ENCODE measurements around the gene PHACTR1.

The PHACTR1 gene

GRCh38 chr6:13077117-13077516 lies 360.6 kb downstream of the PHACTR1 start:
- Histone ChIP-seq H3K4ac (ENCODE audit: low read depth in 1 of 2, low read length in 2 of 2) (no peak overlapping the region), H3K27me3 (ENCODE audit: control insufficient read depth in 1 of 2, insufficient read depth in 1 of 2, low read length in 2 of 2) (no peaks in the 10 kb centered on the region), H2BK15ac (ENCODE audit: low read depth, poor library complexity, severe bottlenecking) (no peak overlapping the region), H3K14ac (ENCODE audit: low read length in 2 of 2) (no peak overlapping the region), H3K9ac (ENCODE audit: low read length) (no peak overlapping the region), H3K79me1 (replicated peaks; ENCODE audit: low read length, poor library complexity, severe bottlenecking) (peaks cover 7% of the 10 kb centered on the region), H3K36me3 (ENCODE audit: control insufficient read depth in 1 of 2, insufficient read depth in 2 of 2, low read depth in 1 of 2, low read length in 2 of 2) (no peaks in the 10 kb centered on the region), H3K23ac (ENCODE audit: low read length in 2 of 2) (no peak overlapping the region), H2AFZ (ENCODE audit: low read depth, low read length) (no peak overlapping the region), H3K18ac (ENCODE audit: low read depth in 1 of 2, low read length in 2 of 2) (no peak overlapping the region), H2BK120ac (ENCODE audit: low read depth, low read length) (no peak overlapping the region), H4K91ac (ENCODE audit: low read length) (no peak overlapping the region), H4K8ac (ENCODE audit: low read length) (no peak overlapping the region), H2AK5ac (ENCODE audit: low read length, severe bottlenecking) (no peak overlapping the region), H3K4me2 (ENCODE audit: low read length, poor library complexity, severe bottlenecking) (no peak overlapping the region), H3K27ac (ENCODE audit: low read length, poor library complexity, severe bottlenecking) (no peak overlapping the region), H2BK12ac (ENCODE audit: low read length in 2 of 2) (no peak overlapping the region), H3K4me3 (ENCODE audit: insufficient read depth in 1 of 2, low read depth in 1 of 2, low read length in 2 of 2) (no peak overlapping the region), H3K4me1 (ENCODE audit: control insufficient read depth, insufficient read depth, low read depth, low read length) (no peaks in the 10 kb centered on the region), H3K9me3 (ENCODE audit: control insufficient read depth, low read length) (no peaks in the 10 kb centered on the region), H2BK5ac (ENCODE audit: low read depth, low read length, poor library complexity, severe bottlenecking) (no peak overlapping the region)
- 97% methylated on average over 1 of the region's 1 CpG for WGBS
- no peak for DNase-seq

- H3K4me1 ChIP-seq (ENCODE audit: control insufficient read depth, insufficient read depth, low read depth, low read length) = no peaks in the 10 kb centered on the region
- no peak overlapping the region for H2AK5ac ChIP-seq (ENCODE audit: low read length, severe bottlenecking)
- H2AFZ ChIP-seq (ENCODE audit: low read depth, low read length) = no peak overlapping the region
- H2BK12ac ChIP-seq (ENCODE audit: low read length in 2 of 2) = no peak overlapping the region
- H3K4me3 ChIP-seq (ENCODE audit: insufficient read depth in 1 of 2, low read depth in 1 of 2, low read length in 2 of 2) = no peak overlapping the region
- no peak overlapping the region for H3K14ac ChIP-seq (ENCODE audit: low read length in 2 of 2)
- H2BK120ac ChIP-seq (ENCODE audit: low read depth, low read length) = no peak overlapping the region
- H3K27ac ChIP-seq (ENCODE audit: low read length, poor library complexity, severe bottlenecking) = no peak overlapping the region
- H3K23ac ChIP-seq (ENCODE audit: low read length in 2 of 2) = no peak overlapping the region
- no peak overlapping the region for H2BK15ac ChIP-seq (ENCODE audit: low read depth, poor library complexity, severe bottlenecking)
- DNase-seq = no peak
- no peak overlapping the region for H4K8ac ChIP-seq (ENCODE audit: low read length)
- H3K4me2 ChIP-seq (ENCODE audit: low read length, poor library complexity, severe bottlenecking) = no peak overlapping the region
- no peaks in the 10 kb centered on the region for H3K36me3 ChIP-seq (ENCODE audit: control insufficient read depth in 1 of 2, insufficient read depth in 2 of 2, low read depth in 1 of 2, low read length in 2 of 2)
- H3K27me3 ChIP-seq (ENCODE audit: control insufficient read depth in 1 of 2, insufficient read depth in 1 of 2, low read length in 2 of 2) = no peaks in the 10 kb centered on the region
- WGBS = 95% methylated on average over 6 of the region's 6 CpGs
- no peaks in the 10 kb centered on the region for H3K9me3 ChIP-seq (ENCODE audit: control insufficient read depth, low read length)
- H3K79me1 ChIP-seq (replicated peaks; ENCODE audit: low read length, poor library complexity, severe bottlenecking) = peaks cover 7% of the 10 kb centered on the region
- H4K91ac ChIP-seq (ENCODE audit: low read length) = no peak overlapping the region
- H3K4ac ChIP-seq (ENCODE audit: low read depth in 1 of 2, low read length in 2 of 2) = no peak overlapping the region
- no peak overlapping the region for H3K18ac ChIP-seq (ENCODE audit: low read depth in 1 of 2, low read length in 2 of 2)
- no peak overlapping the region for H2BK5ac ChIP-seq (ENCODE audit: low read depth, low read length, poor library complexity, severe bottlenecking)
- H3K9ac ChIP-seq (ENCODE audit: low read length) = no peak overlapping the region
Observed at GRCh38 chr6:13079096-13079723, 362.6 kb downstream of the PHACTR1 start.

GRCh38 chr6:13080462-13081188 lies 364.1 kb downstream of the PHACTR1 start:
- no peak overlapping the region for H2BK15ac ChIP-seq (ENCODE audit: low read depth, poor library complexity, severe bottlenecking)
- H3K4me3 ChIP-seq (ENCODE audit: insufficient read depth in 1 of 2, low read depth in 1 of 2, low read length in 2 of 2) = no peak overlapping the region
- no peaks in the 10 kb centered on the region for H3K4me1 ChIP-seq (ENCODE audit: control insufficient read depth, insufficient read depth, low read depth, low read length)
- H3K79me1 ChIP-seq (replicated peaks; ENCODE audit: low read length, poor library complexity, severe bottlenecking) = peaks cover 5% of the 10 kb centered on the region
- no peak overlapping the region for H2AK5ac ChIP-seq (ENCODE audit: low read length, severe bottlenecking)
- H3K4ac ChIP-seq (ENCODE audit: low read depth in 1 of 2, low read length in 2 of 2) = no peak overlapping the region
- H3K9ac ChIP-seq (ENCODE audit: low read length) = no peak overlapping the region
- H3K23ac ChIP-seq (ENCODE audit: low read length in 2 of 2) = no peak overlapping the region
- no peaks in the 10 kb centered on the region for H3K9me3 ChIP-seq (ENCODE audit: control insufficient read depth, low read length)
- H3K14ac ChIP-seq (ENCODE audit: low read length in 2 of 2) = no peak overlapping the region
- no peak overlapping the region for H2BK12ac ChIP-seq (ENCODE audit: low read length in 2 of 2)
- no peaks in the 10 kb centered on the region for H3K36me3 ChIP-seq (ENCODE audit: control insufficient read depth in 1 of 2, insufficient read depth in 2 of 2, low read depth in 1 of 2, low read length in 2 of 2)
- no peak overlapping the region for H4K91ac ChIP-seq (ENCODE audit: low read length)
- H2BK5ac ChIP-seq (ENCODE audit: low read depth, low read length, poor library complexity, severe bottlenecking) = no peak overlapping the region
- H3K4me2 ChIP-seq (ENCODE audit: low read length, poor library complexity, severe bottlenecking) = no peak overlapping the region
- 60% methylated on average over 1 of the region's 5 CpGs for WGBS
- no peaks in the 10 kb centered on the region for H3K27me3 ChIP-seq (ENCODE audit: control insufficient read depth in 1 of 2, insufficient read depth in 1 of 2, low read length in 2 of 2)
- no peak overlapping the region for H3K27ac ChIP-seq (ENCODE audit: low read length, poor library complexity, severe bottlenecking)
- H2BK120ac ChIP-seq (ENCODE audit: low read depth, low read length) = no peak overlapping the region
- no peak overlapping the region for H3K18ac ChIP-seq (ENCODE audit: low read depth in 1 of 2, low read length in 2 of 2)
- no peak overlapping the region for H2AFZ ChIP-seq (ENCODE audit: low read depth, low read length)
- DNase-seq = no peak
- H4K8ac ChIP-seq (ENCODE audit: low read length) = no peak overlapping the region

- Histone ChIP-seq H4K8ac (ENCODE audit: low read length) (no peak overlapping the region), H2BK120ac (ENCODE audit: low read depth, low read length) (no peak overlapping the region)
Observed at GRCh38 chr6:13081189-13081563, 364.6 kb downstream of the PHACTR1 start.

More at GRCh38 chr6:13081189-13081563, 364.6 kb downstream of the PHACTR1 start:
- H2AFZ ChIP-seq (ENCODE audit: low read depth, low read length) = no peak overlapping the region
- peaks cover 5% of the 10 kb centered on the region for H3K79me1 ChIP-seq (replicated peaks; ENCODE audit: low read length, poor library complexity, severe bottlenecking)
- H3K4me2 ChIP-seq (ENCODE audit: low read length, poor library complexity, severe bottlenecking) = no peak overlapping the region
- no peak overlapping the region for H2AK5ac ChIP-seq (ENCODE audit: low read length, severe bottlenecking)
- 100% methylated on average over 2 of the region's 4 CpGs for WGBS
- H2BK15ac ChIP-seq (ENCODE audit: low read depth, poor library complexity, severe bottlenecking) = no peak overlapping the region
- H3K4me3 ChIP-seq (ENCODE audit: insufficient read depth in 1 of 2, low read depth in 1 of 2, low read length in 2 of 2) = no peak overlapping the region
- no peaks in the 10 kb centered on the region for H3K27me3 ChIP-seq (ENCODE audit: control insufficient read depth in 1 of 2, insufficient read depth in 1 of 2, low read length in 2 of 2)
- no peak overlapping the region for H3K9ac ChIP-seq (ENCODE audit: low read length)
- H3K4ac ChIP-seq (ENCODE audit: low read depth in 1 of 2, low read length in 2 of 2) = no peak overlapping the region
- no peaks in the 10 kb centered on the region for H3K4me1 ChIP-seq (ENCODE audit: control insufficient read depth, insufficient read depth, low read depth, low read length)
- no peak overlapping the region for H2BK5ac ChIP-seq (ENCODE audit: low read depth, low read length, poor library complexity, severe bottlenecking)
- H4K91ac ChIP-seq (ENCODE audit: low read length) = no peak overlapping the region
- no peak overlapping the region for H2BK12ac ChIP-seq (ENCODE audit: low read length in 2 of 2)
- no peak overlapping the region for H3K18ac ChIP-seq (ENCODE audit: low read depth in 1 of 2, low read length in 2 of 2)
- H3K23ac ChIP-seq (ENCODE audit: low read length in 2 of 2) = no peak overlapping the region
- H3K9me3 ChIP-seq (ENCODE audit: control insufficient read depth, low read length) = no peaks in the 10 kb centered on the region
- no peak for DNase-seq
- no peak overlapping the region for H3K27ac ChIP-seq (ENCODE audit: low read length, poor library complexity, severe bottlenecking)
- no peak overlapping the region for H3K14ac ChIP-seq (ENCODE audit: low read length in 2 of 2)
- H3K36me3 ChIP-seq (ENCODE audit: control insufficient read depth in 1 of 2, insufficient read depth in 2 of 2, low read depth in 1 of 2, low read length in 2 of 2) = no peaks in the 10 kb centered on the region

Measured in mesenchymal stem cell (in vitro differentiated cells and primary cell).